ENCODE data around the gene DNAL1. TPM values are rescaled to one million over a fixed set of nuclear protein-coding genes. Genes with fewer than 3 reads are reported as not detected.

The DNAL1 gene
- total and polyA plus RNA-seq, 2 of the 13 experiments (the other 11 are each of a cell fraction or from before 2014, with no cell fraction given) = 1.4 to 13.3 TPM

DNA sequence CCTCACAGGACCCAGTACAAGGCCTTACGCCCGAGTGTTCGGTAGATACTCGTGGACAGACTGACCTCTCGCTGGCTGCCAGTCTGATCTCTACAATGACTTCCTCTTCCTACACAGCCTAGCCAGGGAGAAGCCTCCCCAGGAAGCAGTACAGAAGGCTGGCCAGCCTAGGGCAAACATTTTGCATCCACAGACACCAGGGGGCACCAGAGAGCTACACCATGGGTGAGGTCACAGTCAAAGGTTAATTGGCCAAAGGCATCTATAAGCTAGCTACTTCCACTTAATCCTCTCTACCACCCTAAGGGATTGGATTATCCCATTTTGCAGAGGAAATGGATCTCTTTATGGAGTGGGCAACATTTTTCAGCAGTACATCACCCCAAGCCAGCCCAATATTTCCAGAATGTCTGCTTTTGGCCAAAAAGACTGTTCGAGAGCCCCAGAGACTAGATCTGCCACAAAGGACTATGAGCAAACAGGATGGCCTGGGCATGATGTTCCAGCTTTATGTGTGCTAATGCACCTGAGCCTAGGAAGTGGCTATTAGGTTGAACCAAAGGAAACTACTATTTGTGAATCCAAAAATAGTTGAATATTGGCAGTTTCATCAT, 84.0 kb downstream of the DNAL1 start (continued):
- TF ChIP-seq, protein P1, sequence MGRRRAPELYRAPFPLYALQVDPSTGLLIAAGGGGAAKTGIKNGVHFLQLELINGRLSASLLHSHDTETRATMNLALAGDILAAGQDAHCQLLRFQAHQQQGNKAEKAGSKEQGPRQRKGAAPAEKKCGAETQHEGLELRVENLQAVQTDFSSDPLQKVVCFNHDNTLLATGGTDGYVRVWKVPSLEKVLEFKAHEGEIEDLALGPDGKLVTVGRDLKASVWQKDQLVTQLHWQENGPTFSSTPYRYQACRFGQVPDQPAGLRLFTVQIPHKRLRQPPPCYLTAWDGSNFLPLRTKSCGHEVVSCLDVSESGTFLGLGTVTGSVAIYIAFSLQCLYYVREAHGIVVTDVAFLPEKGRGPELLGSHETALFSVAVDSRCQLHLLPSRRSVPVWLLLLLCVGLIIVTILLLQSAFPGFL (CRISPR knock-in tag; IDR thresholded peaks at IDR 0.05) = no peak
- TF ChIP-seq GZF1 (CRISPR knock-in tag; IDR thresholded peaks at IDR 0.05) = no peak
- TF ChIP-seq RAD51 (IDR thresholded peaks at IDR 0.05; ENCODE audit: borderline replicate concordance) = no peak
- no peak for TF ChIP-seq PHF8 (CRISPR knock-in tag; IDR thresholded peaks at IDR 0.05)
- TF ChIP-seq NR2F6 (IDR thresholded peaks at IDR 0.05) = peak; percentile 96
- peak; percentile 95 for TF ChIP-seq NR2F6 (CRISPR knock-in tag; IDR thresholded peaks at IDR 0.05)
- 0 out of 2 replicates have a peak, but pooled peaks have one; percentile 23 for TF ChIP-seq YEATS2 (CRISPR knock-in tag; IDR thresholded peaks at IDR 0.05; ENCODE audit: borderline replicate concordance)
- TF ChIP-seq, protein P2, sequence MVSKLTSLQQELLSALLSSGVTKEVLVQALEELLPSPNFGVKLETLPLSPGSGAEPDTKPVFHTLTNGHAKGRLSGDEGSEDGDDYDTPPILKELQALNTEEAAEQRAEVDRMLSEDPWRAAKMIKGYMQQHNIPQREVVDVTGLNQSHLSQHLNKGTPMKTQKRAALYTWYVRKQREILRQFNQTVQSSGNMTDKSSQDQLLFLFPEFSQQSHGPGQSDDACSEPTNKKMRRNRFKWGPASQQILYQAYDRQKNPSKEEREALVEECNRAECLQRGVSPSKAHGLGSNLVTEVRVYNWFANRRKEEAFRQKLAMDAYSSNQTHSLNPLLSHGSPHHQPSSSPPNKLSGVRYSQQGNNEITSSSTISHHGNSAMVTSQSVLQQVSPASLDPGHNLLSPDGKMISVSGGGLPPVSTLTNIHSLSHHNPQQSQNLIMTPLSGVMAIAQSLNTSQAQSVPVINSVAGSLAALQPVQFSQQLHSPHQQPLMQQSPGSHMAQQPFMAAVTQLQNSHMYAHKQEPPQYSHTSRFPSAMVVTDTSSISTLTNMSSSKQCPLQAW (CRISPR knock-in tag; IDR thresholded peaks at IDR 0.05) = peak; percentile 59
- TF ChIP-seq ZNF205 (CRISPR knock-in tag; IDR thresholded peaks at IDR 0.05) = no peak
- TF ChIP-seq ERF (CRISPR knock-in tag; IDR thresholded peaks at IDR 0.05) = no peak
- peak; percentile 41; the same call in 1 of the 2 replicates for TF ChIP-seq FOSL2 (CRISPR knock-in tag; IDR thresholded peaks at IDR 0.05)
- TF ChIP-seq ZNF746 (CRISPR knock-in tag; IDR thresholded peaks at IDR 0.05) = no peak
- 0 out of 2 replicates have a peak, but pooled peaks have one; percentile 25 for TF ChIP-seq ZNF572 (CRISPR knock-in tag; IDR thresholded peaks at IDR 0.05)
- TF ChIP-seq, protein P3, sequence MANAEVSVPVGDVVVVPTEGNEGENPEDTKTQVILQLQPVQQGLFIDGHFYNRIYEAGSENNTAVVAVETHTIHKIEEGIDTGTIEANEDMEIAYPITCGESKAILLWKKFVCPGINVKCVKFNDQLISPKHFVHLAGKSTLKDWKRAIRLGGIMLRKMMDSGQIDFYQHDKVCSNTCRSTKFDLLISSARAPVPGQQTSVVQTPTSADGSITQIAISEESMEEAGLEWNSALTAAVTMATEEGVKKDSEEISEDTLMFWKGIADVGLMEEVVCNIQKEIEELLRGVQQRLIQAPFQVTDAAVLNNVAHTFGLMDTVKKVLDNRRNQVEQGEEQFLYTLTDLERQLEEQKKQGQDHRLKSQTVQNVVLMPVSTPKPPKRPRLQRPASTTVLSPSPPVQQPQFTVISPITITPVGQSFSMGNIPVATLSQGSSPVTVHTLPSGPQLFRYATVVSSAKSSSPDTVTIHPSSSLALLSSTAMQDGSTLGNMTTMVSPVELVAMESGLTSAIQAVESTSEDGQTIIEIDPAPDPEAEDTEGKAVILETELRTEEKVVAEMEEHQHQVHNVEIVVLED (CRISPR knock-in tag; IDR thresholded peaks at IDR 0.05; ENCODE audit: borderline replicate concordance) = peak; percentile 18; the same call in 1 of the 2 replicates
- no peak for TF ChIP-seq ZNF674 (CRISPR knock-in tag; IDR thresholded peaks at IDR 0.05; ENCODE audit: low read depth)
- TF ChIP-seq, protein P4, sequence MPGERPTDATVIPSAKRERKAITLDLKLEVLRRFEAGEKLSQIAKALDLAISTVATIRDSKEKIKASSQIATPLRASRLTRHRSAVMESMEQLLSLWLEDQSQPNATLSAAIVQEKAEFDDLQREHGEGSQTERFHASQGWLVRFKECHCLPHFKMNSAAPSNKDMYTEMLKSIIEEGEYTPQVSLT (CRISPR knock-in tag; IDR thresholded peaks at IDR 0.05; ENCODE audit: borderline replicate concordance, low read depth) = no peak
- TF ChIP-seq, protein P5, sequence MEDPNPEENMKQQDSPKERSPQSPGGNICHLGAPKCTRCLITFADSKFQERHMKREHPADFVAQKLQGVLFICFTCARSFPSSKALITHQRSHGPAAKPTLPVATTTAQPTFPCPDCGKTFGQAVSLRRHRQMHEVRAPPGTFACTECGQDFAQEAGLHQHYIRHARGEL (CRISPR knock-in tag; IDR thresholded peaks at IDR 0.05) = no peak
- no peak for TF ChIP-seq ZNF253 (CRISPR knock-in tag; IDR thresholded peaks at IDR 0.05; ENCODE audit: borderline replicate concordance)
- TF ChIP-seq, protein P6, sequence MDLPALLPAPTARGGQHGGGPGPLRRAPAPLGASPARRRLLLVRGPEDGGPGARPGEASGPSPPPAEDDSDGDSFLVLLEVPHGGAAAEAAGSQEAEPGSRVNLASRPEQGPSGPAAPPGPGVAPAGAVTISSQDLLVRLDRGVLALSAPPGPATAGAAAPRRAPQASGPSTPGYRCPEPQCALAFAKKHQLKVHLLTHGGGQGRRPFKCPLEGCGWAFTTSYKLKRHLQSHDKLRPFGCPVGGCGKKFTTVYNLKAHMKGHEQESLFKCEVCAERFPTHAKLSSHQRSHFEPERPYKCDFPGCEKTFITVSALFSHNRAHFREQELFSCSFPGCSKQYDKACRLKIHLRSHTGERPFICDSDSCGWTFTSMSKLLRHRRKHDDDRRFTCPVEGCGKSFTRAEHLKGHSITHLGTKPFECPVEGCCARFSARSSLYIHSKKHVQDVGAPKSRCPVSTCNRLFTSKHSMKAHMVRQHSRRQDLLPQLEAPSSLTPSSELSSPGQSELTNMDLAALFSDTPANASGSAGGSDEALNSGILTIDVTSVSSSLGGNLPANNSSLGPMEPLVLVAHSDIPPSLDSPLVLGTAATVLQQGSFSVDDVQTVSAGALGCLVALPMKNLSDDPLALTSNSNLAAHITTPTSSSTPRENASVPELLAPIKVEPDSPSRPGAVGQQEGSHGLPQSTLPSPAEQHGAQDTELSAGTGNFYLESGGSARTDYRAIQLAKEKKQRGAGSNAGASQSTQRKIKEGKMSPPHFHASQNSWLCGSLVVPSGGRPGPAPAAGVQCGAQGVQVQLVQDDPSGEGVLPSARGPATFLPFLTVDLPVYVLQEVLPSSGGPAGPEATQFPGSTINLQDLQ (CRISPR knock-in tag; IDR thresholded peaks at IDR 0.05) = no peak
- no peak for TF ChIP-seq SALL2 (CRISPR knock-in tag; IDR thresholded peaks at IDR 0.05)
- no peak for TF ChIP-seq AGO1 (IDR thresholded peaks at IDR 0.05; ENCODE audit: low read depth, low read length, poor library complexity, severe bottlenecking)
- TF ChIP-seq CCDC6 (CRISPR knock-in tag; IDR thresholded peaks at IDR 0.05) = no peak
- 0 out of 2 replicates have a peak, but pooled peaks have one; percentile 49 for TF ChIP-seq ZNF501 (CRISPR knock-in tag; IDR thresholded peaks at IDR 0.05)
- TF ChIP-seq ZNF605 (CRISPR knock-in tag; IDR thresholded peaks at IDR 0.05) = no peak

Measured in HepG2 (cell line).